HG02852 (cell line): ENCODE results near the gene GOLGA8R.
"Not testable (repeated sequence)": the region's sequence is repeated elsewhere in the genome, so short reads cannot be mapped to it uniquely, and the experiment has no call there.

Experiments used
- ATAC-seq: cut with Tn5 transposase; IDR thresholded peaks from one replicate; pipeline ENCODE4 v1.9.1; 2021; ENCODE audit warnings: mild to moderate bottlenecking, moderate library complexity; ENCODE audit not compliant: unreplicated experiment

Gene GOLGA8R

GRCh38 chr15:30355043-30355442 is 59.0 kb downstream of the GOLGA8R start:
- ATAC-seq, result not testable (repeated sequence)
